ENCODE data around the gene ERGIC2.
"Not testable (repeated sequence)": the region's sequence is repeated elsewhere in the genome, so short reads cannot be mapped to it uniquely, and the experiment has no call there.

Gene ERGIC2

DNA sequence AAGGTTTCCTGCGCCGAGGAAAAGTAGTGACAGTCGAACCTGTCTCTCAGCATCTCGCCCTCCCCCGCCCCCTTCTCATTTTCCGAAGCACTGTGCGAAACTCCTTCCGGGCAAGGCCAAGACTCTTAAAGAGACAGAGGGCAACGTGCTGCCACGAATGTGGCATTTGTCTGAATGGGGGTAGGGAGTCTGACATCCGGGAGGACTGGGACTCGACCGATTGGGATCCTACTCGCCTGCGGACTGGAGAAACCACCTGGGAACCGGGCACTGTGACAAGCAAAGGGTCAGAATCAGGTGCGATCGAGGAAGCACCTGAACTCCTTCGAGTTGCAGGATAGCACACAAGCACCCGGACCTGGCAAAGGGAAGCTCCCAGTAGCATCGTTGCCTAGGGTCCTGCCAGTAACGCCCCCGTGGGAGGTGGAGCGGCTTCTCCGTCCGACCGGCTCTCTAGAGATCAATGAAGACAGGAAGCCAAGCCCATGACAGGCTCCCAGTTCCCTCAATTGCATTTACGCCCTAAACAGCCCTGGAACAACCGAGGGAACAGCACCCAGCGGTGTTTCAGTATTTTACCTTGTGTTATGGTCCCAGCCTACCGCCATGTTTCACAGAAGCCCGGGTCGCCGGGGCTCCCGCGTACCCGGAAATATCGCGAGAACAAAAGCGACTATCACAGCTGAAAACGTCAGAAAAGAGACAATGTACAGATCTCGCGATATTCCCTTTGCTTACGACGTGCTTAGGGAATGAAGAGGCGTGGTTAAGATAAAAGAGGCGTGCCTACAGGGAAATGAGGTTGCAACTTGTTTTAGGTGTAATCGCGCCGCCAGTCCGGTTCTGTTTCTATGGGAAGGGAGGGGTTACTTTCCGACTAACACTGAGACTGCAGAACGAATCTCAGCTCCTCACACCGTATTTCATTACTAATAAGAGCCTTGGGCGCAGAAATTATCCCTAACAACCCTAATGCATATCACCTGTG is at the start of gene ERGIC2:
TSS of gene ERGIC2 (minus strand) at position 637 of the 988 bp plus-strand sequence. CDS start 9,539 bp downstream, outside the sequence.
- DNase-seq: peak; percentile 86 to 87

DNA sequence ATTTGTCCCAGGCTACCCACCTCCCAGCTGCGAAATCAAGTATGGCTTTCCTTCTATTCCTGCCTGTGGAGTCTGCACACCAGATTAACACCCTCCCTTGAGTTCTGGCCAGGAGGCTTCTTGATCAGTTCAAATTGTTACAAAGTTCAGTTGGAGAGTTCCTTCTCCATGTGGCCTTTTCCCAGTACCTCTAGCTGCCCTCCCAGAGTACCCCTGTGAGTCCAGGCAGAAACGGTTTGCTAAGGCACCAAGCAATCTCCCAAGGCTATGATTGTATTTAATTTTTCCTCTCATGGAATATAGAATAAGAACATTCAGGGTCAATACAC is 49.7 kb upstream of the ERGIC2 start:
- DNase-seq: no peak

DNA sequence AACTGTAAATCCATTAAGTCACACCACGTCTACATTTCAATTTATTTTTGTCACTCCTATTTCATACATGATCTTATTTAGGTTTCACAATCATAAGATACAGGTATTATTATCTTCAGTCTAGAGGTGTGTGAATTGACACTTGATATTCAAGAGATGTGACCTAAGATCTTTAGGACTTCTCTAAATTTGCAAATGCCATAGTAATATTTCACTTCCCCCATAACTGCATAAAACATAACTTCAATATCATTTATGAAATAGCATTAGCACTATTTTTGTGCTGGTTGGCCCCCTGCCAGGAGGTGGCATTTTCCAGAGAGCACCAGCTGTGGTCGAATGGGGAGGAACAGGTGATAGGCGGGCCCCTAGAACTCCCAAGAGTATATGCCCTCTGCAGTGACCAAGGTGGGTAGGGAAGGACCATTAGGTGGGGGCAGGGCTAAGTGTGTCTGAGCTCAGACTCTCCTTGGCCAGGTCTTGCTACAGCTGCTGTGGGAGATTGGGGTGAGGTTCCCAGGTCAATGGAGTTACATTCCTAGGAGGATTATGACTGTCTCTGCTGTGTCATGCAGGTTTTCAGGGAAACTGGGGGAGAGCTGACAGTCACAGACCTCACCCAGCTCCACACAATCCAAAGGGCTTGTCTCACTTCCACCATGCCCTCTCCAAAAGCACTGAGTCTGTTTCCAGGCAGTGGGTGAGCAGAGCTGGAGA is 49.2 kb upstream of the ERGIC2 start:
- DNase-seq: no peak

- no peak for DNase-seq
Observed at GRCh38 chr12:29428633-29429032, 47.7 kb upstream of the ERGIC2 start.

DNA sequence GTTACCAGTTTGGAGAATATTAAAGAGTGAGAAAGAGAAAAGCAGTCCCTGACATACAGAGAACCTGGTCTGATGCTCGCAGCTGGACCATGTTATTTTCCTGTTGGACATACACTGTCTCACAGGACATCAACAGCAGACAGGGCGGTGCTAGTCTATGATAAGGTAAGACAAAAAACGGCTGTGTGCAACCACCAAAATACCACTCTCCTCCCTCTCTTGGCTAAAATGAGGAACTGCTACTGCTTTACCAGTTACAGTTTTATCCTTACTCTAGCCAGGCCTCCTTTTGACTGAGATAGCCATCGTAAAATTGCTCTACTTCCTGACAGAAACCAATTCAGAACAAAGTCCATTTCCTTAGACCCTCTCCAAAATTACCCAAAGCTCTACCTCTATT is 47.0 kb upstream of the ERGIC2 start:
- no peak for DNase-seq

DNA sequence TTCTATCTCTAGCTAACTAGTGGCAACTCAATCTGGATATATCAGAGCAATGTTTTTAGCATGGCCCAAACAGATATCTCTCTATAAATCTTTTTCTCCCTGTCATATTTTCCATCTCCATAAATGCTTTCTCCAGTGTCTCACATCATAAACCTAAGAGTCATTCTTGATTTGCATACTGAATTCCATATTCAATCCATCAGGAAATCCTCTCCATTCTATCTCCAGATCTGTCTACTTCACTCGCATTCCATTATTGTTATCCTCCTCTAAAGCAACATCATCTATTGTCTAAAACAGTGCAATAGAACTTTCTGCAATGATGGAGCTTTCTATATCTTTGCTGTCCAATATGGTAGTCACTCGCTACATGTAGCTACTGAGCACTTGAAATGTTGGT is 45.5 kb upstream of the ERGIC2 start:
- no peak for DNase-seq

- DNase-seq: no peak
Observed at GRCh38 chr12:29425722-29426121, 44.8 kb upstream of the ERGIC2 start.

- no peak for DNase-seq
Observed at GRCh38 chr12:29416748-29417147, 35.8 kb upstream of the ERGIC2 start.

GRCh38 chr12:29415111-29415510 is 34.1 kb upstream of the ERGIC2 start:
- no peak for DNase-seq

GRCh38 chr12:29414368-29414767 is 33.4 kb upstream of the ERGIC2 start:
- no peak for DNase-seq

- no peak for DNase-seq
Observed at GRCh38 chr12:29405561-29405960, 24.6 kb upstream of the ERGIC2 start.

DNA sequence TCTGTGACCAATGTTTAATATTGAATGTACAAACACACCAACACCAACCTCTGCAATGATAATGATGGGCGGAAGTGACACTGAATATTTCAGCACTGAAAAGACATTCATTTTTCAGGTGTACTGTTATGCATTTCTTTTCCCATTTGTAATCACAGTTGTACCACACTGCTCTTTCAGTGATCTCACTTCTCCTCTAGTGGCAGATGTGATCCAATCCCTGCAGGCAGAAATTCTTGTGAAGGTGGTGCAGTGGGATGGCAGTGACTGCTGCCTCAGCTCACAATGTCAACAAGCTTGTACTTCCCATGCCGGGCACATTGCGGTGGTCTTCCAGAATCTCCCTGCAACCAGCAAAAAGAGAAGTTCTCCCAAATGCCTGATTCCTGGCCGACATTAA is 23.0 kb upstream of the ERGIC2 start:
- DNase-seq: no peak

DNA sequence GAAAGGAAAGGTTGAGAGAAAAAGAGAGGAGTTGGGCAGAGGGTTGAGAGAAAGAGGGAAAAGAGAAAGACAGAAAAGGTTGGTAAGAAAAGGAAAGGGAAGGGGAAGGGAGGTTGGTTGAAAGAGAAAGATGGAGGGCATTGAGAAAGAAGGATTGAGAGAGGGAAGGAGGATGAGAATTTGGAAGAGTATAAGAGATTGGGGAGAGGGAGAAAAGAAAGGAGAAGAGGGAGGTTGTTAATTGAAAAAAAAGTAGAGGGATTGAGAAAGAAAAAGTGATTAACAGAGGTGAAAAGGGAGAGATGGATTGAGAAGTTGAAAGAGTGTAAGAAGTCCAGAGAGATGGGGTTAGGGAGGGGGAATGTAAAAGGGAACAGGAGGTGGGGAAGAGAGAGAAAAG is 21.5 kb upstream of the ERGIC2 start:
- no peak for DNase-seq

DNA sequence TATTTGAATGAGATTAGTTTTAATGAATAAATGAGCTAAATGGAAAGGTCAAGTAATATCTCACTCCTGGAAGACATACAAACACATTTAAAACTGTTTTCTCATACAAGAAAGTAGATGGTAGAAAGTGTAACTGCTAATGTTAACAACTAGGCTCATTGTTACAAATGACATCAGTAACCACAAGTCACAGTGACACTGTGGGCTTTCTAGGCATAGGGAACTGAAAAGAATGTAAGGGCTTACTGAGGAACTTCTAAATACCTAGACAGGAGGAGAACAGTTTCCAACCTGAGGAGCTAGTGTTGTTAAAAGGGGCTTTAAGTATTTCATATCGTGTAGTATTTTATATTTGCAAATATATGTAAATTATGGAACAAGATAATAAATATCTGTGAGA is 17.5 kb upstream of the ERGIC2 start:
- DNase-seq: no peak

GRCh38 chr12:29396774-29397173 is 15.8 kb upstream of the ERGIC2 start:
- no peak for DNase-seq

DNA sequence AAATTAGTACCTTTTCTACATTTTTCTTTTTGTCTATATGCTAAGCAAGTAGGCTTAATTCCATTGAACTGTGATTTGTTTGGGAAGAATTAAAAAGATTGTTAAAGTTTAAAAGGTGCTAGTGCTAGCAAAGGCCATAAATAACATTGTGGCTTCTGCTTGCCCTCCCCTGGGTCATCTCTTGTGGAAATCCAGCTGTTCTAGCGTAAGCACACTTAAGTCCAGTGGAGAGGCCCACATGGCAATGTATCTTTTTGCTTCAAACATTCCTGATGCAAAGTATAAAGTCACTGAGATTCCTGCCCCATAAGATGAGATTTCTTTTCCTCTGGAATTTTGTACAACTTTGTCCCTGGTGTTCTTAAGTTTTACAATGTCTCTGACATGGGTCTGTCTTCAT is 14.4 kb upstream of the ERGIC2 start:
- no peak for DNase-seq

- DNase-seq: not testable (repeated sequence)
Observed at GRCh38 chr12:29390419-29390818, 9.4 kb upstream of the ERGIC2 start.

- no peak for DNase-seq
Observed at GRCh38 chr12:29389295-29389919, 8.4 kb upstream of the ERGIC2 start.

DNA sequence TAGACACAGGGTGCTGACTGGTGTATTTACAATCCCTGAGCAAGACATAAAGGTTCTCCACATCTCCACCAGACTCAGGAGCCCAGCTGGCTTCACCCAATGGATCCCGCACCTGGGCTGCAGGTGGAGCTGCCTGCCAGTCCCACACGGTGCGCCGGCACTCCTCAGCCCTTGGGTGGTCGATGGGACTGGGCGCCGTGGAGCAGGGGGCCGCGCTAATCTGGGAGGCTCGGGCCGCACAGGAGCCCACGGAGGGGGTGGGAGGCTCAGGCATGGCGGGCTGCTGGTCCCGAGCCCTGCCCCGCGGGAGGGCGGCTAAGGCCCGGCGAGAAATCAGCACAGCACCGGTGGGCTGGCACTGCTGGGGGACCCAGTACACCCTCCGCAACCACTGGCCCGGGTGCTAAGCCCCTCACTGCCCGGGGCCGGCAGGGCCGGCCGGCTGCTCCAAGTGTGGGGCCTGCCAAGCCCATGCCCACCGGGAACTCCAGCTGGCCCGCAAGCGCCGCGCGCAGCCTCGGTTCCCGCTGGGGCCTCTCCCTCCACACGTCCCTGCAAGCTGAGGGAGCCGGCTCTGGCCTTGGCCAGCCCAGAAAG is 5.2 kb upstream of the ERGIC2 start:
- DNase-seq: not testable (repeated sequence)

GRCh38 chr12:29385194-29385593 is 4.2 kb upstream of the ERGIC2 start:
- DNase-seq: not testable (repeated sequence)

DNA sequence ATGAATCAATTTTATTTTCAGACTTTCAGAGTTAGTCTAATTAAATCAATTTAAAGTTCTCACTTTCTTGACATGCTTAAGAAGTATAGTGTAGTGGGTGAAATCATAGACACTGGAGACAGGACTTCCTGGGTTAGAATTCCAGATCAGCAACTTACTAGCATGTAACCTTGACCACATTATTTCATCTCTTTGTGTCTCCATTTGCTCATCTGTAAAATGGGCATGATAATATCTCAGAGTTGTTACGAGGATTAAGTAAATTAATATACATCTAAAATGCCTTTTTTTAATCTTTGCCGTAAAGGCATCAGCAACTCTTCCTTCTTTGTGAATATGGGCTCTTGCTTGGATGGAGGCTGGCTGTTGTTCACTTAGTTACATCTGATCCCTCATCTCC is 1.3 kb upstream of the ERGIC2 start:
- no peak for DNase-seq

- DNase-seq: no peak
Observed at GRCh38 chr12:29376118-29376517, 4.9 kb downstream of the ERGIC2 start.

DNA sequence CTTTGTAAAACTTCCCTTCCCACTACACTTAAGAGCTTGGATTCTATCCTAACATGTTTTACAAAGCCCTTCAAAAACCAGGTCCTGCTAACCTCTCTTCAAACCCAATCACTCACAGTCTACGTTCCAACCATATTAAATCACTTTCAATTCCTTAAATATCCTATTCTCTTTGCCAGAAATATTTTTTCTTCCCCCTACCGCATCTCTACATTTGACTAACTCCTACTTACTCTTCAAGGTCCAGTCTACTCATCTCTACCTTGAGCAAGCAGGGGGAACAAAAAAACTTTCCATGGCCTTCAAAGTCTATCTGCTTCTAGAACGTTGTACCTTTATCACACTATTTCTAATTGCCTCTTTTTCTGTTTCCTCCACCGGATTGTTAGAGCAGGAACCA is 6.1 kb downstream of the ERGIC2 start:
- no peak for DNase-seq

Data from stimulated activated CD4-positive, alpha-beta T cell treated with anti-CD3 and anti-CD28 coated beads, Interleukin-2, amount 100 ng/mL, for 24 hours (primary cell).